Liver (tissue), 3 donors: ENCODE measurements around the gene BRIP1.

ENCODE experiments used
- EGR1 ChIP-seq, 2 donors: IDR thresholded peaks; 2 replicates each; pipeline ENCODE4 v1.6.1; 2016 to 2018; ENCODE audit warnings: antibody characterized with exemption in 2 of 2, low read depth in 2 of 2
- FOXA1 ChIP-seq: IDR thresholded peaks from 2 replicates; pipeline ENCODE4 v1.6.1; 2016; ENCODE audit warnings: antibody characterized with exemption
- RAD21 ChIP-seq, 2 donors: IDR thresholded peaks; 2 replicates each; pipeline ENCODE4 v1.6.1; 2016; ENCODE audit warnings: antibody characterized with exemption in 2 of 2, mild to moderate bottlenecking in 2 of 2
- TAF1 ChIP-seq: conservative IDR thresholded peaks from 2 replicates; pipeline ENCODE4 v1.6.1; 2016; ENCODE audit warnings: antibody characterized with exemption, mild to moderate bottlenecking
- TF ChIP-seq, protein P1 (sequence below): fragments of 150-350 bp; IDR thresholded peaks from 2 replicates; pipeline ENCODE4 v1.5.1; 2017; ENCODE audit warnings: improper control_type of control experiment, low read depth, low read length; ENCODE audit not compliant: missing input control
- TF ChIP-seq, protein P2 (sequence below): IDR thresholded peaks from 2 replicates; pipeline ENCODE4 v1.6.1; 2016; ENCODE audit warnings: antibody characterized with exemption, mild to moderate bottlenecking
- donor health status: healthy.
- donor health status: healthy.

DNA sequence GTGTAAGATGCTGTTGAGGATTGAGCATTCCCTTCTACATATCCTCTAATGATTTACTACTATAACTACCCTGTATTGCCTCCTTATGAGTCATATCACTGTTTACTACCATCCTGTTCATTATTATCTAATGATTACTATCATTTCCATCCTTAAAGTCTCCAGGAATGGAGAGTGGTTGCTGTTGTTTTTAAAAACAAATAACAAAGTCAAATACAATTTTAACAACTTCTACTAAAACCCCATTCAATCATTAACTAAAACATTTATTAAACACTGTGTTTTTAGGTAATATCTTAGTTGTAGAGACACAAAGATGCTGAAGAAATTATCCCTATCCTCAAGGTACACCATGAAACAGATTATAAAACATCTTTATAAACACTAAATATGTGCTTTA, 126.9 kb downstream of the BRIP1 start:
- TF ChIP-seq, protein P1, sequence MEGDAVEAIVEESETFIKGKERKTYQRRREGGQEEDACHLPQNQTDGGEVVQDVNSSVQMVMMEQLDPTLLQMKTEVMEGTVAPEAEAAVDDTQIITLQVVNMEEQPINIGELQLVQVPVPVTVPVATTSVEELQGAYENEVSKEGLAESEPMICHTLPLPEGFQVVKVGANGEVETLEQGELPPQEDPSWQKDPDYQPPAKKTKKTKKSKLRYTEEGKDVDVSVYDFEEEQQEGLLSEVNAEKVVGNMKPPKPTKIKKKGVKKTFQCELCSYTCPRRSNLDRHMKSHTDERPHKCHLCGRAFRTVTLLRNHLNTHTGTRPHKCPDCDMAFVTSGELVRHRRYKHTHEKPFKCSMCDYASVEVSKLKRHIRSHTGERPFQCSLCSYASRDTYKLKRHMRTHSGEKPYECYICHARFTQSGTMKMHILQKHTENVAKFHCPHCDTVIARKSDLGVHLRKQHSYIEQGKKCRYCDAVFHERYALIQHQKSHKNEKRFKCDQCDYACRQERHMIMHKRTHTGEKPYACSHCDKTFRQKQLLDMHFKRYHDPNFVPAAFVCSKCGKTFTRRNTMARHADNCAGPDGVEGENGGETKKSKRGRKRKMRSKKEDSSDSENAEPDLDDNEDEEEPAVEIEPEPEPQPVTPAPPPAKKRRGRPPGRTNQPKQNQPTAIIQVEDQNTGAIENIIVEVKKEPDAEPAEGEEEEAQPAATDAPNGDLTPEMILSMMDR, result no peak
- TF ChIP-seq RAD21 (IDR thresholded peaks at IDR 0.05), result no peak
- no peak for TF ChIP-seq TAF1
- TF ChIP-seq, protein P2, sequence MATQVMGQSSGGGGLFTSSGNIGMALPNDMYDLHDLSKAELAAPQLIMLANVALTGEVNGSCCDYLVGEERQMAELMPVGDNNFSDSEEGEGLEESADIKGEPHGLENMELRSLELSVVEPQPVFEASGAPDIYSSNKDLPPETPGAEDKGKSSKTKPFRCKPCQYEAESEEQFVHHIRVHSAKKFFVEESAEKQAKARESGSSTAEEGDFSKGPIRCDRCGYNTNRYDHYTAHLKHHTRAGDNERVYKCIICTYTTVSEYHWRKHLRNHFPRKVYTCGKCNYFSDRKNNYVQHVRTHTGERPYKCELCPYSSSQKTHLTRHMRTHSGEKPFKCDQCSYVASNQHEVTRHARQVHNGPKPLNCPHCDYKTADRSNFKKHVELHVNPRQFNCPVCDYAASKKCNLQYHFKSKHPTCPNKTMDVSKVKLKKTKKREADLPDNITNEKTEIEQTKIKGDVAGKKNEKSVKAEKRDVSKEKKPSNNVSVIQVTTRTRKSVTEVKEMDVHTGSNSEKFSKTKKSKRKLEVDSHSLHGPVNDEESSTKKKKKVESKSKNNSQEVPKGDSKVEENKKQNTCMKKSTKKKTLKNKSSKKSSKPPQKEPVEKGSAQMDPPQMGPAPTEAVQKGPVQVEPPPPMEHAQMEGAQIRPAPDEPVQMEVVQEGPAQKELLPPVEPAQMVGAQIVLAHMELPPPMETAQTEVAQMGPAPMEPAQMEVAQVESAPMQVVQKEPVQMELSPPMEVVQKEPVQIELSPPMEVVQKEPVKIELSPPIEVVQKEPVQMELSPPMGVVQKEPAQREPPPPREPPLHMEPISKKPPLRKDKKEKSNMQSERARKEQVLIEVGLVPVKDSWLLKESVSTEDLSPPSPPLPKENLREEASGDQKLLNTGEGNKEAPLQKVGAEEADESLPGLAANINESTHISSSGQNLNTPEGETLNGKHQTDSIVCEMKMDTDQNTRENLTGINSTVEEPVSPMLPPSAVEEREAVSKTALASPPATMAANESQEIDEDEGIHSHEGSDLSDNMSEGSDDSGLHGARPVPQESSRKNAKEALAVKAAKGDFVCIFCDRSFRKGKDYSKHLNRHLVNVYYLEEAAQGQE, result no peak
- no peak for TF ChIP-seq FOXA1
- no peak for TF ChIP-seq EGR1 (IDR thresholded peaks at IDR 0.05; ENCODE audit: low read depth in 2 of 2)
